Lower lobe of right lung (tissue), 2 donors: Measurements from ENCODE around the gene MTHFS. TPM values are rescaled to one million over a fixed set of nuclear protein-coding genes. Genes with fewer than 3 reads are reported as not detected.

Experiments
- ATAC-seq, 2 donors: fragments of 200-7000 bp; cut with Tn5 transposase; one replicate each; pipeline ENCODE4 v1.9.1; 2020 to 2022; ENCODE audit warnings: mild to moderate bottlenecking in 2 of 2, moderate library complexity in 2 of 2
- DNase-seq: peaks from one replicate; pipeline ENCODE4 v3.0.0-alpha.2; 2020
- H3K27ac ChIP-seq: fragments of 200-600 bp; one replicate; pipeline ENCODE4 v1.8.0; 2022
- H3K27me3 ChIP-seq: fragments of 200-600 bp; one replicate; pipeline ENCODE4 v1.8.0; 2022; ENCODE audit warnings: low read depth
- H3K36me3 ChIP-seq: fragments of 200-600 bp; one replicate; pipeline ENCODE4 v1.8.0; 2022; ENCODE audit warnings: mild to moderate bottlenecking
- H3K4me1 ChIP-seq: fragments of 200-600 bp; one replicate; pipeline ENCODE4 v1.8.0; 2022
- H3K4me3 ChIP-seq: fragments of 200-600 bp; one replicate; pipeline ENCODE4 v1.8.0; 2022; ENCODE audit warnings: mild to moderate bottlenecking
- H3K9me3 ChIP-seq: fragments of 200-600 bp; one replicate; pipeline ENCODE4 v1.8.0; 2022
- intact Hi-C: fragments of 100-400 bp; cut with DNase I; formaldehyde crosslinking; loops from one replicate; pipeline ENCODE4 v1.11.0; 2022
- long read RNA-seq: library from polyadenylated mRNA; unstranded; transcript quantifications from one replicate; pipeline ENCODE4 v2.0.0, GENCODE V29; 2021
- total RNA-seq: library from RNA; stranded (reverse); fragmentation: NEBNext Ultra II Directional; extraction: Animal tissue kit (Norgen Biotek cat#: 25700); gene quantifications from one replicate; pipeline ENCODE4 v1.2.1, GENCODE V29; 2021
- TF ChIP-seq, protein P1 (sequence below): fragments of 200-600 bp; IDR thresholded peaks from one replicate; pipeline ENCODE4 v1.8.0; 2022; ENCODE audit warnings: antibody characterized with exemption, mild to moderate bottlenecking
- donor health status: DM: no; HTN: yes; CAD: no; lungs with severe emphysema.

The MTHFS gene
- total RNA-seq, result 37.4 TPM
- long read RNA-seq, transcript MTHFS-201 (3 exons, 907 nt), result major isoform, 37 of 61 reads
- long read RNA-seq, partial matches to known transcripts, result 0 of 61 reads
- long read RNA-seq, other reads (novel, unspliced or antisense), result 21 of 61 reads

DNA sequence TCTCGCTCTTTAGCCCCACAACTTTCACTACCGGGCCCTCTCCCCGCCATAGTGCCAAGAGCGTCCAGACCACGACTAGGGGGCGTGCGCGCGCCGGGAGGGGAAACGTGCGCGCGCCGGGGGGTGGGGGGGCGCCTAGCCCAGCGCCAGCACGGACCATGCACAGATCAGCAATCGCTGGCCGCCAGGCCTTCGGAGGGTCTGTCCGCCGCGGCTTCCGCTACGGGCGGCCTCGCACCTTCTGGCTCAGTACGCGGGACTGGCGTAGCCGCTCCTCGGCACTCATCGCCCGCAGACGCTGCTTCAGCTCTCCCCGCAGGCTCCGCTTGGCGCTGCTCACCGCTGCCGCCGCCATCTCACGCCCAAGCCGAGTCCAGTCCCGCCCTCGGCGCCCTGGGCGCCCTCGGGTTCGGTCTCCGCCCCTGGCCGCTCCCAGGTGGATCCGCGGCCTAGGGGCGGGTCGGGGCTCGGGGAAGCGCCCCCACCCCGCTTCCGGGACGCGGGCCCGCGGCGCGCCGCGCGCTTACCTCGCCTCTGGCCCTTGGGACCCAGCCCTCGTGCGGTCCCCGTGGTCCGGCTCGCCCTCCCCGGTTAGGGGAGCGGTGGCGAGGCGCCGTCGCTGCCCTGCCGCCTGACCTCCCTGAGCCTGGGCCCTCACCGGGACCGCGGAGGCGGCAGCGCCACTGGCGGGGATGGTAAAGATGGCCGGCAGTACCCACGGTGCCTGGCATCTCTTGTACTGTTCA lies at the start of gene MTHFS:
Gene MTHFS, minus strand, starts transcription at position 381 of the 746 bp plus-strand sequence. Its CDS starts 26 bp downstream, at position 355.
- DNase-seq, result peak; percentile 91
- intact Hi-C loops, result no loop called here
- TF ChIP-seq, protein P1, sequence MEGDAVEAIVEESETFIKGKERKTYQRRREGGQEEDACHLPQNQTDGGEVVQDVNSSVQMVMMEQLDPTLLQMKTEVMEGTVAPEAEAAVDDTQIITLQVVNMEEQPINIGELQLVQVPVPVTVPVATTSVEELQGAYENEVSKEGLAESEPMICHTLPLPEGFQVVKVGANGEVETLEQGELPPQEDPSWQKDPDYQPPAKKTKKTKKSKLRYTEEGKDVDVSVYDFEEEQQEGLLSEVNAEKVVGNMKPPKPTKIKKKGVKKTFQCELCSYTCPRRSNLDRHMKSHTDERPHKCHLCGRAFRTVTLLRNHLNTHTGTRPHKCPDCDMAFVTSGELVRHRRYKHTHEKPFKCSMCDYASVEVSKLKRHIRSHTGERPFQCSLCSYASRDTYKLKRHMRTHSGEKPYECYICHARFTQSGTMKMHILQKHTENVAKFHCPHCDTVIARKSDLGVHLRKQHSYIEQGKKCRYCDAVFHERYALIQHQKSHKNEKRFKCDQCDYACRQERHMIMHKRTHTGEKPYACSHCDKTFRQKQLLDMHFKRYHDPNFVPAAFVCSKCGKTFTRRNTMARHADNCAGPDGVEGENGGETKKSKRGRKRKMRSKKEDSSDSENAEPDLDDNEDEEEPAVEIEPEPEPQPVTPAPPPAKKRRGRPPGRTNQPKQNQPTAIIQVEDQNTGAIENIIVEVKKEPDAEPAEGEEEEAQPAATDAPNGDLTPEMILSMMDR, result peak; percentile 58
- ATAC-seq, result peak; percentile 98
- no peaks in the 10 kb centered on the region for H3K9me3 ChIP-seq
- H3K27ac ChIP-seq, result peak within 1 kb of the TSS; percentile 96
- H3K4me3 ChIP-seq, result peak within 1 kb of the TSS; percentile 76
- H3K36me3 ChIP-seq, result peaks cover 9% of the 10 kb centered on the region
- peaks cover 35% of the 10 kb centered on the region for H3K4me1 ChIP-seq
- H3K27me3 ChIP-seq, result no peaks in the 10 kb centered on the region

DNA sequence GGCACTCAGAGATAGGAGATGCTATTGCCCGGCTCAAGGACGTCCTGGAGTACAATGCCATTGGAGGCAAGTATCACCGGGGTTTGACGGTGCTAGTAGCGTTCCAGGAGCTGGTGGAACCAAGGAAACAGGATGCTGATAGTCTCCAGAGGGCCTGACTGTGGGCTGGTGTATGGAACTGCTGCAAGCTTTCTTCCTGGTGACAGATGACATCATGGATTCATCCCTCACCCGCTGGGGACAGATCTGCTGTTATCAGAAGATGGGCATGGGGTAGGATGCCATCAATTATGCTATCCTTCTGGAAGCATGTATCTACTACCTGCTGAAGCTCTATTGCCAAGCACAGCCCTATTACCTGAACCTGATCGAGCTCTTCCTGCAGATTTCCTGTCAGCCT lies 47.8 kb upstream of the MTHFS start:
- H3K9me3 ChIP-seq, result no peaks in the 10 kb centered on the region
- no peak overlapping the region for H3K4me3 ChIP-seq
- no peaks in the 10 kb centered on the region for H3K36me3 ChIP-seq
- TF ChIP-seq, protein P1, result no peak
- H3K27ac ChIP-seq, result no peak overlapping the region
- DNase-seq, result no peak
- H3K4me1 ChIP-seq, result no peaks in the 10 kb centered on the region
- no peak for ATAC-seq
- intact Hi-C loops, result no loop called here
- H3K27me3 ChIP-seq, result no peaks in the 10 kb centered on the region

DNA sequence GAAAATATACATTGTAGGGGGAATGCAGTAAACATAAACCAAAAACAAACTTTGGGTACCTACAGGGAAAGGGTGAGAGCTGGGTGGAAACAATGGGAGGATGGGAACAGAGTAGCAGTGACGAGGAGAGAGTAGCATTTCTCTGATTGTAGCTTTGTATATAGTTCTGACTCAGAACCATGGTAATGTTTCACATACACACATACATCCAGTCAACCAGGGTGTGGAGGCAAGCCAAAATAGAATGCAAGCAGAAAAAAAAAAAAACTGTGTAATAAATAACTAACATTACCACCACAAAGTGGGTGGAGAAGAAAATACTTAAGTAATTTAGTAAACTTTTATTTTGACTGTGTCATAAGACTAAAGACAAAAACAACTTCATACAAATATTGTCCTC lies 47.0 kb upstream of the MTHFS start:
- Histone ChIP-seq H3K4me3 (no peak overlapping the region), H3K36me3 (no peaks in the 10 kb centered on the region), H3K27ac (no peak overlapping the region), H3K27me3 (no peaks in the 10 kb centered on the region), H3K4me1 (no peaks in the 10 kb centered on the region), H3K9me3 (no peaks in the 10 kb centered on the region)
- no peak for ATAC-seq
- DNase-seq, result no peak
- TF ChIP-seq, protein P1, result no peak
- intact Hi-C loops, result no loop called here

DNA sequence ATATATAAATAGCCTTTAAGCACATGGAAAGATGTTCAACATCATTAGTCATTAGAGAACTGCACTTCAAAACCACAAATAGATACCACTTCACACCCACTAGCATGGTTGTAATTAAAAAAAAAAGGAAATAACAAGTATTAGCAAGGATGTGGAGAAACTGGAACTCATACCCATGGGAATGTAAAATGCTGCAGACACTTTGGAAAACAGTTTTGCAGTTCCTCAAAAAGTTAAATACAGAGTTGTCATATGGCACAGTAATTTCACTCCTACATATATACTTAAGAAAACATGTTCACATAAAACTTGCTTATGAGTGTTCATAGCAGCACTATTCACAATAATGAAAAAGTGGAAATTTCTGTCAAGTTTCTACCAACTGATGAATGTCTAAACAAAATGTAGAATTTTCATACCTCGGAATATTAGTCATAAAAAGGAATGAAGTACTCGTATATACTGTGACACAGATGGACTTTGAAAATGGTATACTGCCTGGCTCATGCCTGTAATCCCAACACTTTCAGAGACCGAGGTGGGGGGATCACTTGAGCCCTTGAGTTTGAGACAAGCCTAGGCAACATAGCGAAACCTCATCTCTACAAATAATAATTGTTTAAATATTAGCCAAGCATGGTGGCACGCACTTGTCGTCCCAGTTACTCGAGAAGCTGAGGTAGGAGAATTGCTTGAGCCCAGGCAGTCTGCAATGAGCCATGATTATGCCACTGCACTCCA lies 46.1 kb upstream of the MTHFS start:
- no peaks in the 10 kb centered on the region for H3K9me3 ChIP-seq
- ATAC-seq (no peak), DNase-seq (no peak)
- no peaks in the 10 kb centered on the region for H3K27me3 ChIP-seq
- H3K4me3 ChIP-seq, result no peak overlapping the region
- no peaks in the 10 kb centered on the region for H3K36me3 ChIP-seq
- H3K27ac ChIP-seq, result no peak overlapping the region
- H3K4me1 ChIP-seq, result no peaks in the 10 kb centered on the region
- intact Hi-C loops, result no loop called here
- TF ChIP-seq, protein P1, result no peak

DNA sequence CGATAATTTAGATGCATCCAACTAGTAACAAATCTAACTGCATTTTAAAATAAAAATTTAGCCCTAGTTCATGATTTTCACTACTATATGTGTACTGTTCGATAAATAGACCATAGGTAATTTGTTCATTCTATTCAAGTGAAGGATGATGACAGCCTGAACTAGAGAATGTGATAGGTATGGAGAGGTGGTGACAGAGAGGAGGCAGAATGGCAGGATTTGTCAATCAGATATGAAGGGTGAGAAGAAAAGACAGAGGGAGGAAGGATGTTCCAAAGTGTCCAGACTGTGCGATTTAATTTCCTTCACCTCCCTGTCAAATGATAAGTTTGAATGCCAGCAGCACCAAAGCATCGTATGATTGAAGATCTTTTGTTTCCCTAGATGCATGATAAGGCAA lies 42.6 kb upstream of the MTHFS start:
- no peak overlapping the region for H3K27ac ChIP-seq
- no peak for ATAC-seq
- intact Hi-C loops, result no loop called here
- no peak for DNase-seq
- no peaks in the 10 kb centered on the region for H3K9me3 ChIP-seq
- peaks cover under 1% of the 10 kb centered on the region for H3K27me3 ChIP-seq
- H3K4me1 ChIP-seq, result no peaks in the 10 kb centered on the region
- no peaks in the 10 kb centered on the region for H3K36me3 ChIP-seq
- TF ChIP-seq, protein P1, result no peak
- H3K4me3 ChIP-seq, result no peak overlapping the region
